H1 (cell line): ENCODE measurements around the gene RERE. TPM values are rescaled to one million over a fixed set of nuclear protein-coding genes. Genes with fewer than 3 reads are reported as not detected.

Experiments
- CBX5 ChIP-seq: fragments of 300-800, 300-1000 bp; sonication (generic); IDR thresholded peaks from 2 replicates; pipeline ENCODE4 v1.7.1; 2016; ENCODE audit warnings: antibody characterized with exemption, low read length, low read depth
- CHD2 ChIP-seq: IDR thresholded peaks from 2 replicates; pipeline ENCODE4 v1.6.1; 2012; ENCODE audit warnings: low read length, improper control_type of control experiment
- EP300 ChIP-seq, 2 experiments: IDR thresholded peaks; 1 replicate in 1 of 2; 2 replicates in 1 of 2; pipeline ENCODE4 v1.6.1; 2011 to 2012; ENCODE audit warnings: low read depth in 2 of 2, low read length in 2 of 2, mild to moderate bottlenecking in 2 of 2, borderline replicate concordance in 1 of 2, inconsistent platforms in 1 of 2, moderate library complexity in 1 of 2
- GABPA ChIP-seq: IDR thresholded peaks from 2 replicates; pipeline ENCODE4 v1.6.1; 2011; ENCODE audit warnings: mild to moderate bottlenecking, low read length, moderate library complexity, borderline replicate concordance; ENCODE audit not compliant: insufficient read depth
- NANOG ChIP-seq: IDR thresholded peaks from 2 replicates; pipeline ENCODE4 v1.6.1; 2011; ENCODE audit warnings: low read length, low read depth, mild to moderate bottlenecking, inconsistent platforms; ENCODE audit not compliant: insufficient read depth, poor library complexity, severe bottlenecking
- RXRA ChIP-seq: IDR thresholded peaks from 2 replicates; pipeline ENCODE4 v1.6.1; 2011; ENCODE audit warnings: low read depth, mild to moderate bottlenecking, low read length, moderate library complexity; ENCODE audit not compliant: insufficient read depth
- YY1 ChIP-seq: IDR thresholded peaks from 2 replicates; pipeline ENCODE4 v1.6.1; 2011; ENCODE audit warnings: low read depth, mild to moderate bottlenecking, low read length
- polyA plus RNA-seq, 7 experiments: library from polyadenylated mRNA; depleted of rRNA in 3 of 7; stranded (reverse) in 5 of 7; unstranded in 2 of 7; fragments of >200 nt in 5 of 7; fragments of 200-250 nt in 2 of 7; gene quantifications; 1 replicate in 5 of 7; 2 replicates in 1 of 7; 4 replicates in 1 of 7; pipeline versions ENCODE4 v1.2.1 to v1.2.3, GENCODE V29; 2011 to 2013; ENCODE audit warnings: missing spikeins in 2 of 7, mixed read lengths in 2 of 7
- total RNA-seq: library from RNA; stranded (reverse); fragmentation: NEBNext Ultra II Directional; extraction: Animal tissue kit (Norgen Biotek cat#: 25700); gene quantifications from 2 replicates; pipeline ENCODE4 v1.2.1, GENCODE V29; 2021
- TF ChIP-seq, protein P1 (sequence below): fragments of 300-600 bp; sonication (generic); IDR thresholded peaks from 2 replicates; pipeline ENCODE4 v1.7.1; 2012; ENCODE audit warnings: low read length, moderate library complexity, mild to moderate bottlenecking, inconsistent platforms; ENCODE audit not compliant: insufficient replicate concordance

The RERE gene
- total and polyA plus RNA-seq, 2 of the 8 experiments (the other 6 are each of a cell fraction or from before 2014, with no cell fraction given), result 15.3 to 142 TPM

DNA sequence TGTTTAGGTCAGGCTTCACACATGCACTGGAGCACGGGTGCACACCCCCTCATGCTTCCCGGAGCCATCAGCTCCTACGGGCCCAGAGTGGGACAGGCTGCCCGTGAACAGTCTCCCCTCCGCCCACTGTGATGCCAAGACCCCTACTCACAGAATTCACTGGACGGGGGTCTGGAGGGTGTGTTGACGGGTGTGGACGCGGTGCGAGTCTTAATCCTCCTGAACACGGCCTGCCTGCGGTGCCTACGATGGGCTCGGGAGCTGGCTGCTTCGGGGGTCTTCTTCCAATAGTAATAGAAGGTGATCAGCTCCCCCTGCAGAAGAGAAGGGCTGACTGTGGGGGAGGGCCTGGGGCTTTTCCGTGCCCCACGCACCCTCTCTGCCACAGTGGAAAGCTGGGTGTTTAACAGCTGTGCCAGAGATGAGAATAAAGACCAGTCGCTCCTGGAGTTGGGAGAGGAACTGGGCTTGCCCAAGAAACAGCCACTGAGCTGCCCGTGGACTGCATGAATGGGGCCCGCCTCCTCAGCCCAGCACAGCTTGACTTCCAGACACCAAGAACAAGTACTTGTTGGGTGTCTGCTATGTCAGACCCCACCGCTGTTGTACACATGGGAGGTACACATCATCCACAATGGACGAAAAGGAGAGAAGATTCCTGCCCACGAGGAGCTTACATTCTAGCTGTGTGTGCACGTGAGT is 451.6 kb downstream of the RERE start (continued):
- TF ChIP-seq, protein P1, sequence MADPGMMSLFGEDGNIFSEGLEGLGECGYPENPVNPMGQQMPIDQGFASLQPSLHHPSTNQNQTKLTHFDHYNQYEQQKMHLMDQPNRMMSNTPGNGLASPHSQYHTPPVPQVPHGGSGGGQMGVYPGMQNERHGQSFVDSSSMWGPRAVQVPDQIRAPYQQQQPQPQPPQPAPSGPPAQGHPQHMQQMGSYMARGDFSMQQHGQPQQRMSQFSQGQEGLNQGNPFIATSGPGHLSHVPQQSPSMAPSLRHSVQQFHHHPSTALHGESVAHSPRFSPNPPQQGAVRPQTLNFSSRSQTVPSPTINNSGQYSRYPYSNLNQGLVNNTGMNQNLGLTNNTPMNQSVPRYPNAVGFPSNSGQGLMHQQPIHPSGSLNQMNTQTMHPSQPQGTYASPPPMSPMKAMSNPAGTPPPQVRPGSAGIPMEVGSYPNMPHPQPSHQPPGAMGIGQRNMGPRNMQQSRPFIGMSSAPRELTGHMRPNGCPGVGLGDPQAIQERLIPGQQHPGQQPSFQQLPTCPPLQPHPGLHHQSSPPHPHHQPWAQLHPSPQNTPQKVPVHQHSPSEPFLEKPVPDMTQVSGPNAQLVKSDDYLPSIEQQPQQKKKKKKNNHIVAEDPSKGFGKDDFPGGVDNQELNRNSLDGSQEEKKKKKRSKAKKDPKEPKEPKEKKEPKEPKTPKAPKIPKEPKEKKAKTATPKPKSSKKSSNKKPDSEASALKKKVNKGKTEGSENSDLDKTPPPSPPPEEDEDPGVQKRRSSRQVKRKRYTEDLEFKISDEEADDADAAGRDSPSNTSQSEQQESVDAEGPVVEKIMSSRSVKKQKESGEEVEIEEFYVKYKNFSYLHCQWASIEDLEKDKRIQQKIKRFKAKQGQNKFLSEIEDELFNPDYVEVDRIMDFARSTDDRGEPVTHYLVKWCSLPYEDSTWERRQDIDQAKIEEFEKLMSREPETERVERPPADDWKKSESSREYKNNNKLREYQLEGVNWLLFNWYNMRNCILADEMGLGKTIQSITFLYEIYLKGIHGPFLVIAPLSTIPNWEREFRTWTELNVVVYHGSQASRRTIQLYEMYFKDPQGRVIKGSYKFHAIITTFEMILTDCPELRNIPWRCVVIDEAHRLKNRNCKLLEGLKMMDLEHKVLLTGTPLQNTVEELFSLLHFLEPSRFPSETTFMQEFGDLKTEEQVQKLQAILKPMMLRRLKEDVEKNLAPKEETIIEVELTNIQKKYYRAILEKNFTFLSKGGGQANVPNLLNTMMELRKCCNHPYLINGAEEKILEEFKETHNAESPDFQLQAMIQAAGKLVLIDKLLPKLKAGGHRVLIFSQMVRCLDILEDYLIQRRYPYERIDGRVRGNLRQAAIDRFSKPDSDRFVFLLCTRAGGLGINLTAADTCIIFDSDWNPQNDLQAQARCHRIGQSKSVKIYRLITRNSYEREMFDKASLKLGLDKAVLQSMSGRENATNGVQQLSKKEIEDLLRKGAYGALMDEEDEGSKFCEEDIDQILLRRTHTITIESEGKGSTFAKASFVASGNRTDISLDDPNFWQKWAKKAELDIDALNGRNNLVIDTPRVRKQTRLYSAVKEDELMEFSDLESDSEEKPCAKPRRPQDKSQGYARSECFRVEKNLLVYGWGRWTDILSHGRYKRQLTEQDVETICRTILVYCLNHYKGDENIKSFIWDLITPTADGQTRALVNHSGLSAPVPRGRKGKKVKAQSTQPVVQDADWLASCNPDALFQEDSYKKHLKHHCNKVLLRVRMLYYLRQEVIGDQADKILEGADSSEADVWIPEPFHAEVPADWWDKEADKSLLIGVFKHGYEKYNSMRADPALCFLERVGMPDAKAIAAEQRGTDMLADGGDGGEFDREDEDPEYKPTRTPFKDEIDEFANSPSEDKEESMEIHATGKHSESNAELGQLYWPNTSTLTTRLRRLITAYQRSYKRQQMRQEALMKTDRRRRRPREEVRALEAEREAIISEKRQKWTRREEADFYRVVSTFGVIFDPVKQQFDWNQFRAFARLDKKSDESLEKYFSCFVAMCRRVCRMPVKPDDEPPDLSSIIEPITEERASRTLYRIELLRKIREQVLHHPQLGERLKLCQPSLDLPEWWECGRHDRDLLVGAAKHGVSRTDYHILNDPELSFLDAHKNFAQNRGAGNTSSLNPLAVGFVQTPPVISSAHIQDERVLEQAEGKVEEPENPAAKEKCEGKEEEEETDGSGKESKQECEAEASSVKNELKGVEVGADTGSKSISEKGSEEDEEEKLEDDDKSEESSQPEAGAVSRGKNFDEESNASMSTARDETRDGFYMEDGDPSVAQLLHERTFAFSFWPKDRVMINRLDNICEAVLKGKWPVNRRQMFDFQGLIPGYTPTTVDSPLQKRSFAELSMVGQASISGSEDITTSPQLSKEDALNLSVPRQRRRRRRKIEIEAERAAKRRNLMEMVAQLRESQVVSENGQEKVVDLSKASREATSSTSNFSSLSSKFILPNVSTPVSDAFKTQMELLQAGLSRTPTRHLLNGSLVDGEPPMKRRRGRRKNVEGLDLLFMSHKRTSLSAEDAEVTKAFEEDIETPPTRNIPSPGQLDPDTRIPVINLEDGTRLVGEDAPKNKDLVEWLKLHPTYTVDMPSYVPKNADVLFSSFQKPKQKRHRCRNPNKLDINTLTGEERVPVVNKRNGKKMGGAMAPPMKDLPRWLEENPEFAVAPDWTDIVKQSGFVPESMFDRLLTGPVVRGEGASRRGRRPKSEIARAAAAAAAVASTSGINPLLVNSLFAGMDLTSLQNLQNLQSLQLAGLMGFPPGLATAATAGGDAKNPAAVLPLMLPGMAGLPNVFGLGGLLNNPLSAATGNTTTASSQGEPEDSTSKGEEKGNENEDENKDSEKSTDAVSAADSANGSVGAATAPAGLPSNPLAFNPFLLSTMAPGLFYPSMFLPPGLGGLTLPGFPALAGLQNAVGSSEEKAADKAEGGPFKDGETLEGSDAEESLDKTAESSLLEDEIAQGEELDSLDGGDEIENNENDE, result no peak
- TF ChIP-seq YY1 (no peak), NANOG (no peak), CBX5 (no peak), GABPA (no peak), CHD2 (no peak), EP300 (IDR thresholded peaks at IDR 0.05; ENCODE audit: borderline replicate concordance in 1 of 2, low read depth in 2 of 2, low read length in 2 of 2) (no peak), RXRA (no peak)
